ENCODE results near the gene CD47. TPM values are rescaled to one million over a fixed set of nuclear protein-coding genes. Genes with fewer than 3 reads are reported as not detected.

The CD47 gene
- total and polyA plus RNA-seq, 8 donors, result 15.9 to 154 (median 79.9) TPM

DNA sequence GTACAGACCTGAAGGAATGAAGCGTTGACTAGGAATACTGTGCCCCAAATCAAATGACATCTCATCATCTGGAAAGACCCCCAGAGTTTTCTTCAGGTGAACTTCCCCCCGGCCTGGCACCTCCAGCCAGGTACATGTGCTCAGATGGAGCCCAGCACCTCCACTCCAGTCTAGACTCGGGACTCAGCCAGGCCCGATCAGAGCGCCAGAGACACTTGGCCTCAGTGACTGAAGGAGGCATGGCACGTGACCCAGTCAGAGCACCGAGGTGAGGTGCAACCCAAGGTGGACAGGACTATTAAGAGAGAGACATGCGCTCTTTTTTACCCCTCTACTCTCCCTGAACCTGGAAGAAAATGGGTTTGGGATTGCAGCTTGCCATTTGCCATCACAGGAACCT, 48.5 kb downstream of the CD47 start:
- TF ChIP-seq POLR2AphosphoS5 (IDR thresholded peaks at IDR 0.05) (no peak), EP300 (IDR thresholded peaks at IDR 0.05) (no peak), POLR2A (IDR thresholded peaks at IDR 0.05) (no peak)
- TF ChIP-seq, protein P1, sequence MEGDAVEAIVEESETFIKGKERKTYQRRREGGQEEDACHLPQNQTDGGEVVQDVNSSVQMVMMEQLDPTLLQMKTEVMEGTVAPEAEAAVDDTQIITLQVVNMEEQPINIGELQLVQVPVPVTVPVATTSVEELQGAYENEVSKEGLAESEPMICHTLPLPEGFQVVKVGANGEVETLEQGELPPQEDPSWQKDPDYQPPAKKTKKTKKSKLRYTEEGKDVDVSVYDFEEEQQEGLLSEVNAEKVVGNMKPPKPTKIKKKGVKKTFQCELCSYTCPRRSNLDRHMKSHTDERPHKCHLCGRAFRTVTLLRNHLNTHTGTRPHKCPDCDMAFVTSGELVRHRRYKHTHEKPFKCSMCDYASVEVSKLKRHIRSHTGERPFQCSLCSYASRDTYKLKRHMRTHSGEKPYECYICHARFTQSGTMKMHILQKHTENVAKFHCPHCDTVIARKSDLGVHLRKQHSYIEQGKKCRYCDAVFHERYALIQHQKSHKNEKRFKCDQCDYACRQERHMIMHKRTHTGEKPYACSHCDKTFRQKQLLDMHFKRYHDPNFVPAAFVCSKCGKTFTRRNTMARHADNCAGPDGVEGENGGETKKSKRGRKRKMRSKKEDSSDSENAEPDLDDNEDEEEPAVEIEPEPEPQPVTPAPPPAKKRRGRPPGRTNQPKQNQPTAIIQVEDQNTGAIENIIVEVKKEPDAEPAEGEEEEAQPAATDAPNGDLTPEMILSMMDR (IDR thresholded peaks at IDR 0.05), result no peak
- Histone ChIP-seq H3K9me3 (no peaks in the 10 kb centered on the region), H3K27me3 (no peaks in the 10 kb centered on the region), H3K4me3 (no peak overlapping the region), H3K27ac (no peak overlapping the region), H3K36me3 (peaks cover 0 to 33% (median 26%) of the 10 kb centered on the region in 4 donors), H3K4me1 (peaks cover 0 to 4% (median 0%) of the 10 kb centered on the region in 4 donors)
- intact Hi-C loops (cut with DNase I; ENCODE audit: low total_unique reads), result no loop called here
- no peak for DNase-seq
- 83 to 97% (median 89%) methylated on average over 8 of the region's 8 CpGs for WGBS, 5 donors

DNA sequence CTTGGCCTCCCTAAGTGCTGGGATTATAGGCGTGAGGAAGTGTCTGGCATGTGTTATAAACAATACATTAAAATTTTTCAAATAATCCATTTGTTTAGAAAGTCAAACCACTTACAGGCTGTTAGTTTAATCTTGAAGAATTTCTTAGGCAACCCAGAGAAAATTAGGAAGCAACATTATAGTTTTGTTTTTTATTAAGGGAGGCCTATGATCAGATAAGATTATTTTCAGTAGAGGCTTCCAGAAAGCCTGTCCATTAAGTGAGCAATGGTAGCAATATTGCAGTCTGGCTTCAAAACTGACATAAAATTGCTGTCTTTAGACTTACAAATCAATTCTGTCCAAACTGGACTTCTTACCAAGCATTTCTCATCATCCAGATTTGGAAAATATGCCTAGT, 49.6 kb downstream of the CD47 start:
- no peaks in the 10 kb centered on the region for H3K9me3 ChIP-seq
- DNase-seq, result no peak
- H3K4me3 ChIP-seq, result no peak overlapping the region
- intact Hi-C loops (cut with DNase I; ENCODE audit: low total_unique reads), result no loop called here
- peaks cover 0 to 4% (median under 1%) of the 10 kb centered on the region in 4 donors for H3K4me1 ChIP-seq
- peaks cover 0 to 24% (median 18%) of the 10 kb centered on the region in 4 donors for H3K36me3 ChIP-seq
- no peak for TF ChIP-seq POLR2A (IDR thresholded peaks at IDR 0.05)
- TF ChIP-seq, protein P1 (IDR thresholded peaks at IDR 0.05), result no peak
- TF ChIP-seq EP300 (IDR thresholded peaks at IDR 0.05), result no peak
- no peak for TF ChIP-seq POLR2AphosphoS5 (IDR thresholded peaks at IDR 0.05)
- no peaks in the 10 kb centered on the region for H3K27me3 ChIP-seq
- H3K27ac ChIP-seq, result no peak overlapping the region
- 60 to 91% (median 79%) methylated on average over 1 of the region's 1 CpG for WGBS, 5 donors

DNA sequence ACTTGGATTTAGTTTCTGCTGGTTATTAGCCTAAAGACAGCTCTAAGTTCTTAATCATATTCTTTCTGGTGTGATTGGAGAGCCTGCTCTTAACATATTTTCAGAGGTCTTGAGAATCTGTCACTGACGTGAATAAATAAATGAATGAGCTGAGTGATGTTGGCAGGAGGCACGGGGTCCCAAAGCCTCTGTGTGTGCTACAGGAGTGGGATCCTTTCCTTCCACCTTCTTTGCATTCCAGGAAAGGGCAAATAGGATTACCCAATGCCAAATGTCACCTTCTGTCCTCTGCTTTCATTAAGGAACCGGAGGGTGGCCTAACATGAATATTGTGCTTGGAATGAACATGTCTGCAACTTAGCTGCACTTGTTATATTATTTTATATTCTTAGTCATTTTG, 53.1 kb downstream of the CD47 start:
- Histone ChIP-seq H3K9me3 (no peaks in the 10 kb centered on the region), H3K4me1 (peaks cover 0 to 10% (median 5%) of the 10 kb centered on the region in 4 donors), H3K27ac (no peak overlapping the region), H3K4me3 (no peak overlapping the region), H3K27me3 (no peaks in the 10 kb centered on the region), H3K36me3 (peaks cover 0 to 13% (median 10%) of the 10 kb centered on the region in 4 donors)
- TF ChIP-seq POLR2A (IDR thresholded peaks at IDR 0.05), result no peak
- TF ChIP-seq, protein P1 (IDR thresholded peaks at IDR 0.05), result no peak
- TF ChIP-seq POLR2AphosphoS5 (IDR thresholded peaks at IDR 0.05), result no peak
- no peak for TF ChIP-seq EP300 (IDR thresholded peaks at IDR 0.05)
- WGBS, 5 donors, result 78 to 90% (median 79%) methylated on average over 3 of the region's 3 CpGs
- no peak for DNase-seq
- intact Hi-C loops (cut with DNase I; ENCODE audit: low total_unique reads), result no loop called here

DNA sequence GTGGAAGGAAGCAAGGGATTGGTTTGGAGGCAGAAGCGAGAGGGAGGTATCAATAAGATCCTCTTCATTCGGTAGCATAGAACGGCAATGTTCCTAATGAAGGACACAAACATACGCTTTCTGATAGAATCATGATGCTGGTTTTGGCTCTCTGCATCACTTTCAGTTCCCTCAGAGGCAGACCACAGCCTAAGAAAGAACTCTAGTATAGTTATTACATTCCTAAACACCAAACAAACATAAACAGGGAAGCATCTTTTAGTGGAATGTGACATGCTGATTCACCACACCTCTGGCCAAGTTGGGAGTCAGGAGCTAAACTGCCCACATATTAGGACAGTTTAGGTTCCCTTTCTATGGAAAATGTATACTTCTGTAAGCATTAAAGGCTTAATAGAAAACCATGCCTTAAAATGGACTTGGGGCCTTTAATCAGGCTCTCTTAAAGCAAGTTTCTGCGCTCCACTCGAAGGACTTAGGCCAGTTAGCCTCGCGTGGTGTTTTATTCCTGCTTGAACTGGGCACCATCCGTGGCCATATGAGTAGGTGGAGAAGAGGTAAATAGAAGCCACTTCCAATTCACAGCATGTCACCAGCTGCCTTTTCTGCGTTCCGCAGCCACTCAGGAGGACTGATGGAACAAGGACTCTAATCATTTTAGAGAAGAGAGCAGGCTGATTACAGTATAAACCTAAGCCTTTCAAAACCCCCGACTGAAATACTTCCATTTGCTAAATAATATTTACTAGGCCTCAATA, 53.7 kb downstream of the CD47 start:
- Histone ChIP-seq H3K36me3 (peaks cover 0 to 6% (median 4%) of the 10 kb centered on the region in 4 donors), H3K4me3 (no peak overlapping the region), H3K27ac (peak overlapping the region in 1 of 5 donors; percentile 18), H3K9me3 (no peaks in the 10 kb centered on the region), H3K4me1 (peaks cover 0 to 10% (median 5%) of the 10 kb centered on the region in 4 donors), H3K27me3 (no peaks in the 10 kb centered on the region)
- 80 to 84% (median 81%) methylated on average over 12 of the region's 12 CpGs for WGBS, 5 donors
- peak in 1 of 2 donors; percentile 50 for DNase-seq
- intact Hi-C loops (cut with DNase I; ENCODE audit: low total_unique reads), result no loop called here
- TF ChIP-seq POLR2A (IDR thresholded peaks at IDR 0.05) (no peak), POLR2AphosphoS5 (IDR thresholded peaks at IDR 0.05) (peak in 1 of 3 donors; percentile 4), EP300 (IDR thresholded peaks at IDR 0.05) (no peak)
- TF ChIP-seq, protein P1 (IDR thresholded peaks at IDR 0.05), result no peak

All from stomach (tissue), 9 donors.